Testis (tissue), 2 donors: Measurements from ENCODE around the gene CPTP.

Source experiments
- POLR2A ChIP-seq: fragments of 450-650 bp; IDR thresholded peaks from one replicate; pipeline ENCODE4 v1.6.1; 2017; ENCODE audit warnings: antibody characterized with exemption, mild to moderate bottlenecking, moderate library complexity
- TF ChIP-seq, protein P1 (sequence below), 3 experiments: fragments of 450-650 bp in 2 of 3; fragments of 200-600 bp in 1 of 3; sonication (generic) in 1 of 3; IDR thresholded peaks; one replicate each; pipeline ENCODE4 v1.5.1; 2016 to 2019; ENCODE audit warnings: antibody characterized with exemption in 3 of 3, mild to moderate bottlenecking in 2 of 3, moderate library complexity in 1 of 3

- TF ChIP-seq, protein P1, sequence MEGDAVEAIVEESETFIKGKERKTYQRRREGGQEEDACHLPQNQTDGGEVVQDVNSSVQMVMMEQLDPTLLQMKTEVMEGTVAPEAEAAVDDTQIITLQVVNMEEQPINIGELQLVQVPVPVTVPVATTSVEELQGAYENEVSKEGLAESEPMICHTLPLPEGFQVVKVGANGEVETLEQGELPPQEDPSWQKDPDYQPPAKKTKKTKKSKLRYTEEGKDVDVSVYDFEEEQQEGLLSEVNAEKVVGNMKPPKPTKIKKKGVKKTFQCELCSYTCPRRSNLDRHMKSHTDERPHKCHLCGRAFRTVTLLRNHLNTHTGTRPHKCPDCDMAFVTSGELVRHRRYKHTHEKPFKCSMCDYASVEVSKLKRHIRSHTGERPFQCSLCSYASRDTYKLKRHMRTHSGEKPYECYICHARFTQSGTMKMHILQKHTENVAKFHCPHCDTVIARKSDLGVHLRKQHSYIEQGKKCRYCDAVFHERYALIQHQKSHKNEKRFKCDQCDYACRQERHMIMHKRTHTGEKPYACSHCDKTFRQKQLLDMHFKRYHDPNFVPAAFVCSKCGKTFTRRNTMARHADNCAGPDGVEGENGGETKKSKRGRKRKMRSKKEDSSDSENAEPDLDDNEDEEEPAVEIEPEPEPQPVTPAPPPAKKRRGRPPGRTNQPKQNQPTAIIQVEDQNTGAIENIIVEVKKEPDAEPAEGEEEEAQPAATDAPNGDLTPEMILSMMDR (IDR thresholded peaks at IDR 0.05) = no peak
- no peak for TF ChIP-seq POLR2A
These were observed 19.1 kb upstream of the CPTP start for GRCh38 chr1:1305300-1306069.
